A549 (cell line): ENCODE results near the gene OSBPL3. TPM values are rescaled to one million over a fixed set of nuclear protein-coding genes. Genes with fewer than 3 reads are reported as not detected.

ENCODE experiments used
- ATAC-seq, 2 experiments: fragments of 200-7000 bp in 1 of 2; fragments of >200 bp in 1 of 2; cut with Nextera tagmentation in 1 of 2; cut with Tn5 transposase in 1 of 2; 3 replicates each; pipeline versions ENCODE4 v1.8.0 to v1.9.1; 2018 to 2020; ENCODE audit warnings: mild to moderate bottlenecking in 1 of 2, moderate library complexity in 1 of 2
- CTCF ChIA-PET: fragments of 300-600 bp; sonication (Branson Sonifier 250); formaldehyde crosslinking; extraction: SDS; loops from one replicate; lab custom pipeline; 2021; ENCODE audit warnings: antibody characterized with exemption, inconsistent platforms; lab: Yijun Ruan, JAX
- POLR2A ChIA-PET: fragments of 350-600 bp; formaldehyde crosslinking; extraction: SDS; loops from one replicate; lab custom pipeline; 2021; ENCODE audit warnings: antibody characterized with exemption, inconsistent platforms; lab: Yijun Ruan, JAX
- DNase-seq, 2 experiments: peaks; one replicate each; pipeline versions ENCODE4 v3.0.0 to v3.0.0-alpha.2; 2011 to 2016; ENCODE audit warnings: low read depth in 1 of 2, low spot score in 1 of 2
- FAIRE-seq: peaks from 2 replicates; lab custom pipeline; 2011; peaks lifted over from hg19 to GRCh38; lab: Jason Lieb, UNC
- H3K27ac ChIP-seq, 2 experiments: fragments of >200 bp; sonication (Bioruptor Twin); formaldehyde crosslinking; 3 replicates each; pipeline ENCODE4 v1.5.1; 2016 to 2017
- H3K4me1 ChIP-seq: fragments of >200 bp; sonication (Bioruptor Twin); formaldehyde crosslinking; 3 replicates; pipeline ENCODE4 v1.6.1; 2016
- H3K4me2 ChIP-seq: fragments of >200 bp; sonication (Bioruptor Twin); formaldehyde crosslinking; 3 replicates; pipeline ENCODE4 v1.6.1; 2016
- H3K4me3 ChIP-seq: fragments of >200 bp; sonication (Bioruptor Twin); formaldehyde crosslinking; 3 replicates; pipeline ENCODE4 v1.5.1; 2016
- H3K9me3 ChIP-seq: fragments of >200 bp; sonication (Bioruptor Twin); formaldehyde crosslinking; 3 replicates; pipeline ENCODE4 v1.6.1; 2016
- BCL3 ChIP-seq: fragments of >200 bp; sonication (Bioruptor Twin); formaldehyde crosslinking; IDR thresholded peaks from 3 replicates; pipeline ENCODE4 v1.6.1; 2016
- BHLHE40 ChIP-seq: IDR thresholded peaks from 2 replicates; pipeline ENCODE4 v1.6.1; 2012; ENCODE audit warnings: low read depth, low read length, inconsistent platforms
- CBX2 ChIP-seq: fragments of 200-600 bp; sonication (generic); IDR thresholded peaks from 2 replicates; pipeline ENCODE4 v1.6.1; 2016; ENCODE audit warnings: low read depth, mild to moderate bottlenecking, borderline replicate concordance
- EHMT2 ChIP-seq: fragments of 200-600 bp; sonication (generic); IDR thresholded peaks from 2 replicates; pipeline ENCODE4 v1.6.1; 2016; ENCODE audit warnings: antibody characterized with exemption, low read depth, mild to moderate bottlenecking, moderate library complexity
- ESRRA ChIP-seq: fragments of 150-350 bp; IDR thresholded peaks from 2 replicates; pipeline ENCODE4 v1.6.1; 2014; ENCODE audit warnings: mild to moderate bottlenecking, low read length, borderline replicate concordance
- FOSL2 ChIP-seq, 2 experiments: fragments of 450-650 bp in 1 of 2; fragments of >200 bp in 1 of 2; sonication (Bioruptor Twin) in 1 of 2; formaldehyde crosslinking; IDR thresholded peaks; 2 replicates each; pipeline versions ENCODE4 v1.5.0 to v1.6.1; 2016 to 2020; ENCODE audit warnings: mild to moderate bottlenecking in 1 of 2, moderate library complexity in 1 of 2
- FOXS1 ChIP-seq: fragments of 250-450 bp; sonication (Bioruptor Pico); IDR thresholded peaks from 2 replicates; pipeline ENCODE4 v1.5.0; 2020; ENCODE audit warnings: mild to moderate bottlenecking, moderate library complexity
- HDAC2 ChIP-seq: fragments of 200-600 bp; sonication (generic); IDR thresholded peaks from 2 replicates; pipeline ENCODE4 v1.6.1; 2016
- HOXB13 ChIP-seq: fragments of 250-450 bp; sonication (Bioruptor Pico); IDR thresholded peaks from 2 replicates; pipeline ENCODE4 v1.5.0; 2020; ENCODE audit warnings: low read depth, mild to moderate bottlenecking, moderate library complexity
- JUN ChIP-seq, 2 experiments: fragments of >200 bp; sonication (Bioruptor Twin); formaldehyde crosslinking; IDR thresholded peaks; 2 replicates in 1 of 2; 3 replicates in 1 of 2; pipeline ENCODE4 v1.6.1; 2016 to 2017
- MAZ ChIP-seq: fragments of 150-350 bp; IDR thresholded peaks from 2 replicates; pipeline ENCODE4 v1.6.1; 2014; ENCODE audit warnings: antibody characterized with exemption, low read depth, low read length, borderline replicate concordance
- MYC ChIP-seq: IDR thresholded peaks from 2 replicates; pipeline ENCODE4 v1.6.1; 2012; ENCODE audit warnings: mild to moderate bottlenecking, inconsistent platforms, low read length, improper control_type of control experiment, borderline replicate concordance
- NPAS2 ChIP-seq: fragments of 250-450 bp; sonication (Bioruptor Pico); IDR thresholded peaks from 2 replicates; pipeline ENCODE4 v1.8.0; 2022; ENCODE audit warnings: mild to moderate bottlenecking, moderate library complexity, borderline replicate concordance
- POLR2AphosphoS2 ChIP-seq: conservative IDR thresholded peaks from 2 replicates; pipeline ENCODE4 v1.6.1; 2012; ENCODE audit warnings: low read length, improper control_type of control experiment, inconsistent platforms
- RARB ChIP-seq: fragments of 250-450 bp; sonication (Bioruptor Pico); IDR thresholded peaks from 2 replicates; pipeline ENCODE4 v1.8.0; 2021; ENCODE audit warnings: mild to moderate bottlenecking, moderate library complexity
- RCOR1 ChIP-seq: fragments of 150-350 bp; IDR thresholded peaks from 2 replicates; pipeline ENCODE4 v1.6.1; 2014; ENCODE audit warnings: antibody characterized with exemption, low read length, low read depth
- RNF2 ChIP-seq: fragments of 200-600 bp; sonication (generic); IDR thresholded peaks from 2 replicates; pipeline ENCODE4 v1.6.1; 2016; ENCODE audit warnings: low read depth, mild to moderate bottlenecking, antibody characterized with exemption, moderate library complexity, borderline replicate concordance
- SMC3 ChIP-seq: fragments of >200 bp; sonication (Bioruptor Twin); formaldehyde crosslinking; IDR thresholded peaks from 3 replicates; pipeline ENCODE4 v1.6.1; 2018; ENCODE audit warnings: inconsistent platforms
- TP53 ChIP-seq: fragments of 250-450 bp; sonication (Bioruptor Pico); IDR thresholded peaks from 2 replicates; pipeline ENCODE4 v1.5.0; 2021; ENCODE audit warnings: mild to moderate bottlenecking, moderate library complexity
- ZSCAN20 ChIP-seq: fragments of 250-450 bp; sonication (Bioruptor Pico); IDR thresholded peaks from 2 replicates; pipeline ENCODE4 v1.8.0; 2022; ENCODE audit warnings: mild to moderate bottlenecking, moderate library complexity
- WGBS: methylation state at CpG from one replicate; pipeline ENCODE4 v1.1.6; 2017; ENCODE audit errors: missing lambda C conversion rate; 5-methylcytosine and 5-hydroxymethylcytosine counted together
- polyA plus RNA-seq, 4 experiments: library from polyadenylated mRNA; depleted of rRNA in 3 of 4; stranded (reverse); fragments of >200 nt; fragmentation: RNase III in 1 of 4; extraction: RNeasy Plus Mini Kit Qiagen cat#74134 plus additional on column Dnase treatment in 1 of 4; gene quantifications; 2 replicates in 3 of 4; 3 replicates in 1 of 4; pipeline ENCODE4 v1.2.3, GENCODE V29; 2011 to 2017

OSBPL3 gene
- polyA plus RNA-seq, 2 of the 4 experiments (the other 2 are of a cell fraction) = 10.9 to 17.4 TPM

- Histone ChIP-seq H3K9me3 (no peaks in the 10 kb centered on the region), H3K4me3 (peak overlapping the region; percentile 85; the same call in 2 of the 3 replicates), H3K4me2 (peak overlapping the region; percentile 97), H3K27ac (peak overlapping the region; percentile 94 to 97), H3K4me1 (peaks cover 39% of the 10 kb centered on the region)
- DNase-seq (no peak), ATAC-seq (no peak), FAIRE-seq (no peak)
- CTCF ChIA-PET = interaction anchor here (0.9 to 1.2 kb wide), 7 partner anchors 9 to 343 kb away, joined by 3 to 4 read pairs (median 3); no protein-coding TSS in a partner anchor
- no peak for TF ChIP-seq RARB
- TF ChIP-seq FOSL2 (IDR thresholded peaks at IDR 0.05) = no peak
- peak; percentile 42 for TF ChIP-seq FOSL2 (CRISPR knock-in tag; IDR thresholded peaks at IDR 0.05)
- WGBS = 87% methylated on average over 12 of the region's 12 CpGs
- POLR2A ChIA-PET = interaction anchor here (1.1 kb wide), 1 partner anchor 14 kb away, joined by 5 read pairs; no protein-coding TSS in a partner anchor
Measured at GRCh38 chr7:24755541-24756407, 224.2 kb downstream of the OSBPL3 start.

GRCh38 chr7:24754906-24755506 is 225.0 kb downstream of the OSBPL3 start:
- Histone ChIP-seq H3K27ac (peak overlapping the region; percentile 40 to 94; a peak in 3 of 6 replicates), H3K4me2 (peak overlapping the region; percentile 97)
- DNase-seq (no peak), ATAC-seq (no peak), FAIRE-seq (no peak)
- 83% methylated on average over 3 of the region's 3 CpGs for WGBS
- TF ChIP-seq MYC (no peak), JUN (IDR thresholded peaks at IDR 0.05) (no peak)
- TF ChIP-seq, all 56 proteins: peak for 0
- CTCF ChIA-PET = interaction anchor here (1.0 to 1.5 kb wide), 4 partner anchors 10 to 339 kb away, joined by 3 to 5 read pairs (median 4); no protein-coding TSS in a partner anchor
- Histone ChIP-seq H3K4me3 (no peak overlapping the region), H3K4me1 (peaks cover 44% of the 10 kb centered on the region), H3K9me3 (no peaks in the 10 kb centered on the region)
- POLR2A ChIA-PET = no interaction called here

- ChIA-PET POLR2A (no interaction called here), CTCF (interaction anchor here (0.6 to 1.3 kb wide), 3 partner anchors 29 to 463 kb away, joined by 3 to 6 read pairs (median 3); no protein-coding TSS in a partner anchor)
- H3K4me2 ChIP-seq = no peak overlapping the region
- TF ChIP-seq MAZ (no peak), RCOR1 (no peak), POLR2AphosphoS2 (no peak), ZSCAN20 (CRISPR knock-in tag) (no peak), BCL3 (no peak), FOSL2 (IDR thresholded peaks at IDR 0.05) (no peak), FOSL2 (CRISPR knock-in tag; IDR thresholded peaks at IDR 0.05) (no peak), ESRRA (no peak), RARB (no peak), SMC3 (no peak), HDAC2 (no peak), BHLHE40 (no peak), RNF2 (no peak), TP53 (no peak), MYC (no peak), FOXS1 (CRISPR knock-in tag) (no peak), HOXB13 (CRISPR knock-in tag) (no peak), EHMT2 (no peak), NPAS2 (no peak), CBX2 (no peak)
- FAIRE-seq (no peak), DNase-seq (no peak), ATAC-seq (no peak)
- 87% methylated on average over 3 of the region's 3 CpGs for WGBS
- H3K4me3 ChIP-seq = no peak overlapping the region
- H3K9me3 ChIP-seq = no peaks in the 10 kb centered on the region
- H3K27ac ChIP-seq = peak overlapping the region in 1 of 2 experiments; percentile 23; a peak in 2 of 6 replicates
- peaks cover 36% of the 10 kb centered on the region for H3K4me1 ChIP-seq
Measured at GRCh38 chr7:24752073-24752800, 227.7 kb downstream of the OSBPL3 start.
